Stimulated activated CD8-positive, alpha-beta memory T cell treated with anti-CD3 and anti-CD28 coated beads, Interleukin-15, amount 100 ng/mL, for 1 hour (primary cell): ENCODE results near the gene GATM.
"Not testable (repeated sequence)": the region's sequence is repeated elsewhere in the genome, so short reads cannot be mapped to it uniquely, and the experiment has no call there.

Experiments
- DNase-seq: peaks from one replicate; pipeline ENCODE4 v3.0.0-alpha.2; 2020; ENCODE audit warnings: low read depth

GATM gene

GRCh38 chr15:45389351-45389750, 11.0 kb upstream of the GATM start:
- DNase-seq, result no peak

DNA sequence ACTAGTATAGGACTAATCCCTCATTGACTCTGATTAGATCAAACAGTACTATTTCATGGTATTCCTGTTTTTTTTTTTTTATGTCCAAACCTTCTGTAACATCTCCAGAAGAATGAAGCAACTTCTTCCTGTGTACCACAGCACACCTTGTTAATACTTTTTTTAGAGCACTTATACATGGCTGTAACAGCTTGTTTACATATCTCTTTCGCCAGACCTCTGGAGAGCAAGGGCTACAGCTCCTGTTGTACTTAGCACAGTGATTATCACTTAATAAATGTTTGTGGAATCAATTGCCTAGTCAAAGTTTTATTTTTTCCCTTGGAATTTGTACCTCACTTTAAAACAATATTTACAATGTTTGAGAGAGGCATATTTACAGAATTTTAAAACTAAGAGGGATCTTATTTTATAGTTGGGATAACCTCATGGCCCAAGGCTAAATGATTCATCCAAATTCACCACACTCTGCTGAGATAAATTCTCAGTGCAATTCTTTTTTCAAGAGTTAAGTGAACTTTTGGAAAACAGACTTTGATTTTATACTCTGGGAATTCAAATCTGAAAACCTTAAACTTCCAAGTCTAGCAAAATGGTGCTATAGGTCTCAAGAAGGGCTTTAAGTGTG, 9.2 kb upstream of the GATM start:
- DNase-seq, result no peak

DNA sequence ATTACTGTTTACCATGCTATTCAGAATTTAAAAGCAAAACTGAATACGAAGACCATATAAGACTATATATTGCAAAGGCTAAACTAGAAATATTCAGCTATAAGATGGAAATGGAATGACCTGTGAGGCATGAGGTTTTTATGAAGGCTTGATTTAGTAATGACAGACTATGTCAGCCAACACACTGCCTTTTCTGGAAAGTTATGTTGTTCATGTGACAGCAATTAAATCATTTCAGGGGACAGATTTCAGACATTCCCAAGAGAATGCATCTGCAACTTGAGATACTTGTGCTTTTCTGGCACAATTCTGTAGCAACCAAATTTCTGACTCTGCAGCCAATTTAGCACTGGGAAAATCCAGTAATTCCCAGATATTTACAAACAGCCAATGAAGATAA, 8.6 kb upstream of the GATM start:
- no peak for DNase-seq

DNA sequence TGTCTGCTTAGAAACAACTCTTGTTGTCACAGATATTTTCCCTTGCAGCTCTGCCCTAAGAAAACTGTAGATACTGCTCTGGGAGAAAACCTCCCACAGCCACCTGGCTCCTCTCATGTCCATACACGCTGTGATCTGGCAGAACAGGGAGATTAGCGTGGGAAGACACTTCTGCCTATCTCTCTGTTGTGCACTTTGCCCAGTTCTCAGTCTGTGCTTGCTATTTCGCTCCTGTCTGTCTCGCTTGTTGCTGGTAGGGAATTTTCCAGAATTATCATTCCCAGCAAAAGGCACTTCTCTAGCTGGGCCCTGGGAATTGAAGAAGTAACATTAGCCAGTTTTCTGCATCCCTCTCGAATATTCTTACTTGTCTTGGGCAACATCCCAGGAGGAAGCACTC, 8.1 kb upstream of the GATM start:
- DNase-seq, result no peak

DNA sequence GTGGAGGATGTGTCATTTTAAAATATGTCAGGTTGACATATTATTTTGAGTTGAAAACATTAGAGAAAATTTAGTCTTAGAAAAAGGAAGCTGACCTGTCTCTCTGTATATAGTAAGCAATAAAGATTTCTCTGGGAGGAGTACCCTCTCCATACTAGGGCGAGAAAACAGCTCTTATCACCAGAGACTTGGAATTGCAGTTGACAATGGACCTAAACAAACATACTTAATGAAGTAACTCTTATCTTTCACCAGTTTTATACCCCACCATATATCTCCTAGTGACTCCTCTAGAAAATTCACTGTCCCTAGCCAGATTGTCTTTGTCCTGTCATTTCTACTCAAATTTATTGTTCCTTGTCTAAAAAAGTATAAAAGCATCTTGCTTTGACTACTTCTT, 7.2 kb upstream of the GATM start:
- no peak for DNase-seq

DNA sequence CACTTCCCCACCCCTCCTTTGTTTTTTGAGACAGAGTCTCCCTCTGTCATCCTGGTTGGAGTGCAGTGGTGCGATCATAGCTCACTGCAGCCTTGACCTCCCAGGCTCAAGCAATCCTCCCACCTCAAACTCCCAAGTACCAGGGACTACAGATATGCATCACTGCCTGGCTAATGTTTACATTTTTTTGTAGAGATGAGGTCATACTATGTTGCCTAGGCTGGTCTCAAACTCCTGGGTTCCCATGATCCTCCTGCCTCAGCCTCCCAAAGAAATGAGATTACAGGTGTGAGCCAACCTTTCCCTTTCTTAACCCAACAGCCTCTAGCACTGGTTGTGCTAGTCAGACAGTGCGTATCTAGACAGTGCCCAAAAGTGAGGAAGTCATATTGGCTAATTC, 6.4 kb upstream of the GATM start:
- no peak for DNase-seq

GRCh38 chr15:45378913-45379262, 544 bp upstream of the GATM start:
- no peak for DNase-seq

GRCh38 chr15:45377609-45378148, 665 bp downstream of the GATM start:
- DNase-seq, result no peak

DNA sequence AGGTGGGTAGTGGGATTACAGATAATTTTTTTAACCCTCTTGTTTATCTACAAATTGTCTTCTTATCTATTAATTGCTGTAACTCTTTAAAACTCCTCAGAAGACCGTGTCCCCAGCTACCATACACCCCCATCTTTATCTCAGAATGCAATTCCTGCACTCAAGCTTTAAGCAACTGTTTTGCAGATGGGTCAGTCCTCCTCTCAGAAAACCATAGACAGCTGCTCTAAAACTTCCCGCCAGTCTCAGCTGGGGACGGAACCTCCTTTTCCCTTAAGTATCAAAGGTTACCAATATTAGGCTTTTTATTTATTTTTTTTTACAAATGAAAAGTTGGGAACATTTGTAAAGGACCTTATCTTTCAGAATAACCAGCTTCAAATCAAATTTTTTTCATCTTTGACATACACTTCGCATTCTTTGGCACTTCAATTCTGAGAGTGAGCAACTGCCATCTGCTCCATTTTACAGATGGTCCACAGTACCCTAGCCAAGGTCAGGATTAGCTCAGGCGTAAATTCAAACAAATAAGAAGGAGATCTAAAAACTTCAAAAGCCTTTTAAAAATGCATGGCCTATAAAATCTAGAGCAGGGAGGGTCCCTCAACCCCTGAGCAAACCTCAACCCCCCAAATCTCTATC, 1.3 kb downstream of the GATM start:
- DNase-seq, result no peak

GRCh38 chr15:45376300-45376928, 1.9 kb downstream of the GATM start:
- DNase-seq, result no peak

- no peak for DNase-seq
These were observed 2.5 kb downstream of the GATM start for GRCh38 chr15:45375836-45376235.

DNA sequence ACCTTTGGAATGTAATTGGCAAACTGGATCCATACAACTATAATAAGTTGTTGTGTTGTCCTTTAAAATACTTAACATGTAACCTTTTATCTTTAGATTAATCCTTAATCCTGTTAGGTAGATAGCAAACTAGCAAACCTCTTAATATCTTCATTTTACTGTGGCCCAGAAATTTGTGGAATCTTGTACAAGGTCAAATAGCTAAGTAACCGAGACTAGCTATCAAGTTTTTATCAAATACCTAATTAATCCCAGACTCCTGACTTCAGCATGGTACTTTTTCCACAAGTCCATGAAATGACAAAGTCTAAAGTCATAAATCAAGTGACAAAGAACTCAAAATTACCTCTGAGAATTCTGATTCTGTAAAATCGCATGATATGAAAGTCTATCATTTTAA, 4.4 kb downstream of the GATM start:
- DNase-seq, result no peak

DNA sequence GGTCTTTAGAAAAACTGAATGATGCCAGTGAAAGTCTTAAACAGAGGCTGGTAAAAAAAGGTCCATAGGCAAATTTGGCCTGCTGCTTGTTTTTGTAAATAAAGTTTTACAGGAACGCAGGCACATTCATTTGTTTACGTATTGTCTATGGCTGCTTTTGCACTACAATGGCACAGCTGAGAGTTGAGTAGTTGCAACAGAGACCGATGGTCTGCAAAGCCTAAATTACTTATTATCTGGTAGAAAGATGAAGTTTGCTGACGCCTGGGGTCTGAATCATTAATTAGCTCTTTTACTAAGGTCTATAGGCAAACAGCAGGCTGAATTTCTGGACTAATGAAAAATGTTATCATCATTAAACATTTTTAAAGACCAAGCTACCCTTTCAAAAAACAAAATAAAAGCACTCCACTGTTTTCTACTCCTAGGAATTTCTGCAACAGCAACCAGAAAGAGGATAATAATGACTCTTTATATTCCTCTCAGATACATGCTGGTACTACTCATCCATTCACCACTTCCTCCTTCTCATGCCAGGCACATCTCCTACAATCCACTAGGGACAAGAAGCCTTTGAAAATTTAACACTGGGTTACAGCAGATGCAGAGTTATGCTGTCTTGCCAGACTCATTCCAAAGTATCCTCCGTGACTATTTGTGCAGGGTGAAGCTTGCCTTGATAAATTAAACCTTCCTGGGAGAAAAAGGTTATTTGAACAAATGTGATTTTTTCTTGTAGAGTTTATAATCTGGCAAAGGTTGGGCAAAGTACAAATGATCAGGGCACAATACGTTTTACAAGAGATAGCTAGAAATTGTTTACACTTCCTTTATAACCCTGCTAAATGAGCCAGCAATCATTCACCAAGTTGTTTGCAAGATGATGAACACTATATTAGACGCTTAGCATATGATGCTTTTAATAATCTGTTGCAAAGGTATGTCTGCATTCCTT, 6.0 kb downstream of the GATM start:
- no peak for DNase-seq

DNA sequence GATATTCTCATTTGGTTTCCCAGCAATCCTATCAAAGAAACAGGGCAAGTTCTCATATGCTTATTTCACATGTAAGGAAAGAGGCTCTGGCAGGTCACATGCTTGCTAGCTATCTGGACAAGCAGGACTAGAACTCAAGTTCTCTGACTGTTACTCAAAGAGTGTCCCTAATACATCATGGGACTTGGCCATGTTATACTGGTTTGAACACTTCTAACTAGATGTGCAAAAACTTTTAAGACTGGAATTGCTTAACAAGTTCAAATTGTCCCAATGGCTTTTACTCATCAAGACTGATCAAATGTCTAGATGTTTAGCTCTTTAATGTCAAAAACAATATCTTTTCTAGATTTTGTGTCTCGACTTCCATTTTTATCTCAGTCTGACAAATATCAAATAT, 6.8 kb downstream of the GATM start:
- DNase-seq, result no peak

GRCh38 chr15:45370042-45370441, 8.3 kb downstream of the GATM start:
- not testable (repeated sequence) for DNase-seq

GRCh38 chr15:45367222-45367621, 11.1 kb downstream of the GATM start:
- DNase-seq, result not testable (repeated sequence)

DNA sequence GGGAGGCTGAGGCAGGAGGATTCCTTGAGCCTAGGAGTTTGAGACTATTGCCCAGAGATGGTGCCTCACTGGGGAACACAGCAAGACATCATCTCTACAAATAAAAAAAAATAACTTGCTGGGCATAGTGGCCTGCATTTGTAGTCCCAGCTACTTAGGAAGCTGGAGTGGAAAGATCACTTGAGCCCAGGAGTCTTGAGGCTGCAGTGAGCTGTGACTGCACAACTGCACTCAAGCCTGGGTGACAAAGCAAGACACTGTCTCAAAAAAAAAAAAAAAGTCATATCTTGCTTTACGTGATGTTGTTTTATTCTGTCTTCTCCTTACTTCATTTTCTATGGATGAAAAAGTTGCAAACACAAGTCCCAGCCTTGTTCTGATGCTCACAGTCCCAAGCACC, 14.1 kb downstream of the GATM start:
- no peak for DNase-seq

DNA sequence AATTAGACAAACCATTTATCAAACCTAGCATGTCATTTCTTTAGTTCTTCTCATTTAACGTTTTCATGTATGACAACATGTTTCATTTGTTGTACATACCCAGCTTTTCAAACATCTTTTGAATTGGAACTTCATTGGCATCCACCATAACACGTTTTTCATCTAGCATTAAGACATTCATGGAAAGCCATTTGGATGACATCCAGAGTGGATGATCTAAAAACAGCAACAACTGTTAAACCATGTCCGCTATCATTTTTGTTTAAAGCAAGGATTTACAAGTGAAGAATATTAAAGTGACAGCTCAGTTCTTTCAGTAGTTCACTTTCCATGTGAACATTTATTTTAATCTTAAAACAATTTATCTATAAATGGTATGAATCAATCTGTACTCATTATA, 14.5 kb downstream of the GATM start:
- no peak for DNase-seq

DNA sequence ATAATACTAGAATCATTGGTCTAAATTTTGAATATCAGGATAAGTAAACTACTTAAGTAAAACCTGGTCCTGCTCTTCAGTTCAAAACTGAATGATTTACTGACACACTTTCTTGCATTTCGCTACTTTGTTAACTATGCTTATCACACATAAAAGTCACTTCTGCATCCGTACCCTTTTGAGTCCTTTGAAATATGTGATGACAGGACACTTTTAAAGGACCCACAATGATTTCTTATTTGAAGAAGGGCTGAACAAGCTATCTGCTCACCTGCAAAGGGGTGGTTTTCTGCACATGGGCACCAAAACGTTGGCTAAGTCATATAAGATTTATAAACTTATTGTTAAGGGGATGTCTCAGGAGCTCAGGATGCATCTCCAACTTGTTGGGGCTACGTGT, 15.0 kb downstream of the GATM start:
- no peak for DNase-seq

DNA sequence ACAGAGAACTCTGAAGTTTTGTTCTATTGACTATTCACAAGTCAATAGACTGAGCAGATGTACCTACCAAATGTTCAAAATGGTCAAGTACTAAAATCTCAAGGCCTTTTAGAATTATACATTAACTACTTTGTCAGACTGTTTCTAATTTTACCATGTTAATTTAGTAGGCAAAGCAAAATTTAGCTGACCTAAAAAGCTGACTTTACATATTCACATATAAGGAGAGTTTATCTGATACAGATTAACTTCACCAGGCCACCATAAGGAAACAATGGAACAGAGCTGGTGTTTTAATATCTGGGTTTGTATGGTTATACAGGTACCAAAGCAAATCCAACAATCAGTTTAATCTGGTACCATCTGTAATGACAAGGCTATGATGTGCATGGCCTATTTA, 15.9 kb downstream of the GATM start:
- no peak for DNase-seq

DNA sequence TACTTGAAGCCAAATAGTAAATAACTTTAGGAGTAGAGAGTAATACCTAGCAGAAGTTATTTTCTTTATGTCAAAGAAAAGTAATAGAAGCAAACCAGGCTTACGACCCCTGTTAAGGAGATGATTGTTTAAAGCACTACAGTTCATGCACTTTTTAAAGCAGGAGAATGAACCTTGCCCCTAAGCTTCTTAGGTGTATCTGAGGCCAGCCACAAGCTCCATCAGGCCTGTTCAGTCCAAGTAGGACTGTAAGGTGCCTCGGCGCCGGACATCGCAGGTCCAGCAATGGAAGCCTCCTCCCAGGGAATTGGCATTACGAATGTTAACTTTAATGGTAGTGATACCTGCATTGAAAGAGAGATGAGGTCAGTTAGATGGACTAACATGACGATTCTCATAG, 16.5 kb downstream of the GATM start:
- DNase-seq, result no peak

DNA sequence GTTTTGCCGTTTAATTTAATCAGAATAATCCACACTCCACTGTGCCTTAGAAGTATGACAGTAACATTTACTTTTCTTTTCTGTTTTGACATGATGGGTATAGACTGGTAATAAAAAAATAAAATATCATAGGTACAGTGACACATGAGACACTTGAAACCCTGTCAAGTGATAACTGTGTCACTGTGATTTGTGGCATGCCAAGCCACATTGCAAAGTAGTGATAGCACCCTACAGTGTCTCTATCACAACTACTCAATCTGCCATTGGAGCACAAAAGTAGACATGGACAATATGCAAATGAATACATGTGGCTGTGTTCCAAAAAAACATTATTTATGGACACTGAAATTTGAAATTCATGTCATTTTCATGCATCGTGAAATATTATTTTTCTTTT, 22.5 kb downstream of the GATM start:
- no peak for DNase-seq

DNA sequence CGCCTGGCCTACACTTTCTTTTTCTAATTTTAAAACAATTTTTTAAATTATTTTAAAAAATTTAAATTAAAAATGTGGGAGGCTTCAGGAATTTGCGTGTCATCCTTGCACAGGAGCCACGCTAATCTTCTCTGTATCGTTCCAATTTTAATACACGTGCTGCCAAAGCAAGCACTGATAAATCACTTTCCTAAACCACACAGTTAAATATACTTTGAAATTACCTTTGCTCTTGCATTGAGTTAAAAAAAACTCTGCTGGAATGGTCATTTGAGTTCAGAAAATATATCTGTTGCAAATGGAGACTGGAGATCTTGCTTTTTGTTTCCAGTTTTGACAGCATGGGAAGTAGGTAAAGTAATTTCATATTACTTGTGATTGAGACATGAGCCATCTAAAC, 23.6 kb downstream of the GATM start:
- DNase-seq, result no peak
